Lung (tissue), 12 donors: ENCODE measurements around the gene OBSCN. TPM values are rescaled to one million over a fixed set of nuclear protein-coding genes. Genes with fewer than 3 reads are reported as not detected.
A peak's percentile ranks its signal among the peaks of the same experiment; 100 is the strongest.

Experiments
- ATAC-seq: fragments of 200-7000 bp; cut with Tn5 transposase; one replicate; pipeline ENCODE4 v1.9.1; 2020; ENCODE audit warnings: moderate number of reproducible peaks; ENCODE audit not compliant: insufficient read depth, low FRiP score
- DNase-seq, 3 donors: peaks; one replicate each; pipeline ENCODE4 v3.0.0-alpha.2; 2013 to 2017
- H3K27ac ChIP-seq, 2 donors: one replicate each; pipeline ENCODE4 v1.5.1; 2013; ENCODE audit warnings: mild to moderate bottlenecking in 2 of 2, moderate library complexity in 2 of 2, control low read depth in 1 of 2, inconsistent platforms in 1 of 2, low read depth in 1 of 2, low read length in 1 of 2
- H3K27me3 ChIP-seq, 3 donors: one replicate each; pipeline ENCODE4 v1.5.1; 2013; ENCODE audit warnings: low read length in 2 of 3; ENCODE audit not compliant: control insufficient read depth in 3 of 3, insufficient read depth in 3 of 3
- H3K36me3 ChIP-seq, 4 donors: one replicate each; pipeline ENCODE4 v1.5.1; 2013; ENCODE audit warnings: low read length in 4 of 4, mild to moderate bottlenecking in 1 of 4, moderate library complexity in 1 of 4; ENCODE audit not compliant: control insufficient read depth in 4 of 4, insufficient read depth in 4 of 4
- H3K4me1 ChIP-seq, 5 donors: one replicate each; pipeline ENCODE4 v1.5.1; 2013; ENCODE audit warnings: low read length in 5 of 5, mild to moderate bottlenecking in 2 of 5, moderate library complexity in 1 of 5; ENCODE audit not compliant: control insufficient read depth in 5 of 5, insufficient read depth in 5 of 5
- H3K4me3 ChIP-seq: one replicate; pipeline ENCODE4 v1.5.1; 2013; ENCODE audit warnings: mild to moderate bottlenecking, control low read depth, moderate library complexity
- H3K9ac ChIP-seq, 2 donors: one replicate each; pipeline ENCODE4 v1.5.1; 2013; ENCODE audit warnings: low read length in 2 of 2, control low read depth in 1 of 2; ENCODE audit not compliant: insufficient read depth in 1 of 2
- H3K9me3 ChIP-seq, 4 donors: one replicate each; pipeline ENCODE4 v1.5.1; 2013; ENCODE audit warnings: low read length in 3 of 4, mild to moderate bottlenecking in 1 of 4, moderate library complexity in 1 of 4; ENCODE audit not compliant: control insufficient read depth in 4 of 4, insufficient read depth in 3 of 4
- CTCF ChIP-seq: IDR thresholded peaks from 2 replicates; pipeline ENCODE4 v1.5.1; 2012; ENCODE audit warnings: mild to moderate bottlenecking; ENCODE audit errors: control extremely low read depth, extremely low read depth
- WGBS, 2 donors: extraction: QIAGEN DNeasy Blood & Tissue Kit; methylation state at CpG; one replicate each; pipeline ENCODE4 v1.1.7; 2013; 5-methylcytosine and 5-hydroxymethylcytosine counted together
- polyA plus RNA-seq, 2 donors: library from polyadenylated mRNA; stranded (reverse); fragments of 200-250 nt; gene quantifications; one replicate each; pipeline ENCODE4 v1.2.1, GENCODE V29; 2013
- total RNA-seq, 2 donors: library from RNA; depleted of rRNA in 1 of 2; stranded (reverse); fragments of >200 nt in 1 of 2; gene quantifications; one replicate each; pipeline ENCODE4 v1.2.1, GENCODE V29; 2014 to 2021
- donor health status: control.
- donor health status: control.
- donor health status: Bipolar disorder and iron deficiency.
- donor health status: healthy.
- donor health status: DM: yes; HTN: yes; CAD: no.

Gene OBSCN
- total and polyA plus RNA-seq, 4 donors = 5.1 to 47.3 (median 25.4) TPM

DNA sequence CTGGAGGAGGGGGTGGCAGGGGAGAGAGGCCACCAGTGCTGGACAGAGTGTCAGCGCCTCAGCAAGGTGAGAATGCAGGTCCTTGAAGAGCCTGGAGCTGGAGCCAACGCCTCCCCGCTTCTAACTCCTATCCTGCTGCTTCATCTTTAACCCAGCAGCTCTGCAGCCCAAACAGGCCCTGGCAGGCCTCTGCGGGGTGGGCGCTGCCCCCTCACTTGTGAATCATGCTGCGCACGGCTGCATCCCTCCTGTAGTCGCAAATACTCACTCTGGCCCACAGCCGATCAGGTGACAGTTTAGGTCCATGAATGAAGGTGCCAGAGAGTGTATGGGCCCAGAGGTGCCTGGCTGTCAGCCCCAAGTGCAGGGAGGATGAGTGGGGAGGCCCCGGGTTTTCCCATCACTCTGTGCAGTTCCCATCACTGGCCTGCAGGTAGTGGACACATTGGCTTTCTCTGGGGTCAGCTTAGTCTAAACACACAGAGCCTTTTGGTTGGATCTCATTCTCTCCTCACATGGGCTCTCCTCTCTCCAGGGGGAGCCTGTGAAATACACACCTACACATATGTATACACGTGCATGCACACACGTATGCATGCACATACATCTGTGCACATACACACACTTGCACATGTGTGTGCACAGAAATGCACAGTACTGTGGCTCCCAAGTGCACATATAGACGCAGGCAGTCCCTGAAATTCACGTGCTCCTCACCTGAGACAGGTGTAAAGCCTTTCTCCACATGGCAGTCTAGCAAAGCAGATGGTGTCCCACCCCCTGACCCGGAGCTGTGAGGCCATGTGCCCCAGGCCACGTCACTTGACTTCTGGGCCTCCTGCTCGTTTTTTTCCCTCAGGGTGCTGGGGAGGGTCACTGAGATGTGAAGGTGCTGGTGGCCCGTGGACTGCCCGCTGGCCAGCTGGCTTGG lies 146.8 kb downstream of the OBSCN start:
- Histone ChIP-seq H3K9ac (no peak overlapping the region), H3K4me3 (no peak overlapping the region), H3K27ac (no peak overlapping the region), H3K9me3 (no peaks in the 10 kb centered on the region), H3K4me1 (no peaks in the 10 kb centered on the region), H3K36me3 (peaks cover 0 to 10% (median 2%) of the 10 kb centered on the region in 4 donors), H3K27me3 (no peaks in the 10 kb centered on the region)
- no peak for DNase-seq
- no peak for TF ChIP-seq CTCF
- 87 to 94% methylated on average over 19 of the region's 19 CpGs for WGBS, 2 donors
- no peak for ATAC-seq

DNA sequence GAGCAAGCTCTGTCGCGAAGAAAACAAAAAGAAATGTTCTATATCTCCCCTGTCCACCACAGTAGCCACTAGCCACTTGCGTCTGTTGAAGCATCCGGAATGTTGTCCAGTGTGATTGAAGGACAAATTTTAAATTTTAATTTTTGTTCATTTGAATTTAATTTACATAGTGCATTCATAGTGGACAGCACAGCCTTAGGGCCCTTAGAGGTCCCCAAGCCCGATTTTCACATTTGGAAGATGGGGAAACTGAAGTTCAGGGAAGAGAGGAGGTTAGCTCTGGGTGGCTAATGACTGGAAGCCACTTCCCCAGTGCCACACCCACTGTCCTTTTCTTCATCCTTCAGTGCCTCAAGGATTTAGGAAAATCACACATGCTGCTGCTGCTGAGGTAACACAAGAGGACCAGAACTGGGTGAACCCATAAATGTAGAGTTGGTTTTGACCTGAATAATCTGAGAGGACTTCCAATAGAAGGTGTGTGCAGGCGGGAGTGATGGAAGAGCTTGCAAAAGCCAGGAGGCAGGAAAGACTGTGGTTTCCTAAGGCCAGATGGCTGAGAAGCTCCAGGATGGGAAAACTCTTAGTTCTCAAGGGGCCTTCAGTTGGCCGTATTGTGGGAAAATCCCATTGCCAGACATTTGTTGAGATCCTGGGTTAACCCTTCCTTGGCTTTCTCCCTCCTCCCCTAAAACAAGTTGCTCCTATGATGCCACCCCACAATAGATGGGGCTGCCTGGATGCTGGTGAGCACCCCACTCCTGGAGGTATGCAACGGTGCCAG lies 149.2 kb downstream of the OBSCN start:
- Histone ChIP-seq H3K4me3 (no peak overlapping the region), H3K9me3 (no peaks in the 10 kb centered on the region), H3K9ac (no peak overlapping the region), H3K27me3 (no peaks in the 10 kb centered on the region), H3K36me3 (peaks cover 0 to 7% (median 0%) of the 10 kb centered on the region in 4 donors), H3K4me1 (no peaks in the 10 kb centered on the region), H3K27ac (no peak overlapping the region)
- 87 to 91% methylated on average over 8 of the region's 8 CpGs for WGBS, 2 donors
- no peak for ATAC-seq
- DNase-seq = no peak
- no peak for TF ChIP-seq CTCF

- DNase-seq (no peak), ATAC-seq (no peak)
- H3K36me3 ChIP-seq = peaks cover 0 to 3% (median 0%) of the 10 kb centered on the region in 4 donors
- 60 to 64% methylated on average over 4 of the region's 4 CpGs for WGBS, 2 donors
- H3K27me3 ChIP-seq = no peaks in the 10 kb centered on the region
- no peaks in the 10 kb centered on the region for H3K9me3 ChIP-seq
- TF ChIP-seq CTCF = no peak
- H3K4me1 ChIP-seq = no peaks in the 10 kb centered on the region
- H3K9ac ChIP-seq = no peak overlapping the region
- H3K4me3 ChIP-seq = no peak overlapping the region
- peak overlapping the region in 1 of 2 donors; percentile 63 for H3K27ac ChIP-seq
These were observed 150.4 kb downstream of the OBSCN start for GRCh38 chr1:228358039-228358763.
